A549 (cell line): ENCODE data around the gene CCDC187.

Experiments used
- FOSB ChIP-seq: fragments of 250-450 bp; sonication (Bioruptor Pico); IDR thresholded peaks from 2 replicates; pipeline ENCODE4 v1.5.0; 2020; ENCODE audit warnings: mild to moderate bottlenecking, moderate library complexity
- KDM1A ChIP-seq: fragments of 200-600 bp; sonication (generic); IDR thresholded peaks from 2 replicates; pipeline ENCODE4 v1.6.1; 2016; ENCODE audit warnings: low read depth, mild to moderate bottlenecking
- POLR2A ChIP-seq: IDR thresholded peaks from 2 replicates; pipeline ENCODE4 v1.6.1; 2012; ENCODE audit warnings: mild to moderate bottlenecking, low read length
- RCOR1 ChIP-seq: fragments of 150-350 bp; IDR thresholded peaks from 2 replicates; pipeline ENCODE4 v1.6.1; 2014; ENCODE audit warnings: antibody characterized with exemption, low read length, low read depth
- USF2 ChIP-seq: fragments of 450-650 bp; IDR thresholded peaks from 2 replicates; pipeline ENCODE4 v1.6.1; 2014; ENCODE audit warnings: antibody characterized with exemption
- TF ChIP-seq, protein P1 (sequence below): fragments of >200 bp; sonication (Bioruptor Twin); formaldehyde crosslinking; IDR thresholded peaks from 3 replicates; pipeline ENCODE4 v1.5.1; 2016

DNA sequence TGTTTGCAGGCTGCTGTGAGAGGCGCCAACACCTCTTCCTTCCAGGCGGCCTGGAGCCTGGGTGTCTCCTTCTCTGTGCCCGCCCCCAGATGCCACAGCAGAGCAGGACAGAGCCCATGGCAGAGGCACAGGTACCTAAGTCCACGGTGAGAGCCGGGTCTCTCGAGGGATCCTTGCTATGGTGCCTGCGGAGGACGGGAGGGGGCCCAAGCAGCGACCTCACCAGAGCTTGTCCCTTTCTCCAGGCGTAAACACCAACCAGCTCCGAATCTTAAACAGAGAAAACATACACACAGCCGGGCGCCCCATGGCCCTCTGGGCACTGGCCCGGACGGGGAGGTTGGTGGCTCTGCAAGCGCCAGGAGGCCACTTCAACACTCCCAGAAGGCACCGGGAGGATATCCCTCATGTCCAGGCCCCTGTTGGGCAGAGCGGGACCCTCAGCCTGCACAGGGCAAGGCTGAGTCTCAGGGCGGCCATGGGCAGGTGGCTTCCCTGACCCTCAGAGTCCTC, 11.8 kb downstream of the CCDC187 start:
- no peak for TF ChIP-seq POLR2A
- TF ChIP-seq, protein P1, sequence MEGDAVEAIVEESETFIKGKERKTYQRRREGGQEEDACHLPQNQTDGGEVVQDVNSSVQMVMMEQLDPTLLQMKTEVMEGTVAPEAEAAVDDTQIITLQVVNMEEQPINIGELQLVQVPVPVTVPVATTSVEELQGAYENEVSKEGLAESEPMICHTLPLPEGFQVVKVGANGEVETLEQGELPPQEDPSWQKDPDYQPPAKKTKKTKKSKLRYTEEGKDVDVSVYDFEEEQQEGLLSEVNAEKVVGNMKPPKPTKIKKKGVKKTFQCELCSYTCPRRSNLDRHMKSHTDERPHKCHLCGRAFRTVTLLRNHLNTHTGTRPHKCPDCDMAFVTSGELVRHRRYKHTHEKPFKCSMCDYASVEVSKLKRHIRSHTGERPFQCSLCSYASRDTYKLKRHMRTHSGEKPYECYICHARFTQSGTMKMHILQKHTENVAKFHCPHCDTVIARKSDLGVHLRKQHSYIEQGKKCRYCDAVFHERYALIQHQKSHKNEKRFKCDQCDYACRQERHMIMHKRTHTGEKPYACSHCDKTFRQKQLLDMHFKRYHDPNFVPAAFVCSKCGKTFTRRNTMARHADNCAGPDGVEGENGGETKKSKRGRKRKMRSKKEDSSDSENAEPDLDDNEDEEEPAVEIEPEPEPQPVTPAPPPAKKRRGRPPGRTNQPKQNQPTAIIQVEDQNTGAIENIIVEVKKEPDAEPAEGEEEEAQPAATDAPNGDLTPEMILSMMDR, result no peak
- no peak for TF ChIP-seq KDM1A
- no peak for TF ChIP-seq FOSB (CRISPR knock-in tag)
- no peak for TF ChIP-seq RCOR1
- TF ChIP-seq USF2, result no peak
